ENCODE results near the gene UBE2E2. TPM values are rescaled to one million over a fixed set of nuclear protein-coding genes. Genes with fewer than 3 reads are reported as not detected.

The UBE2E2 gene
- total RNA-seq, 2 experiments from 2014 or later, result 5.7 to 7.2 TPM

DNA sequence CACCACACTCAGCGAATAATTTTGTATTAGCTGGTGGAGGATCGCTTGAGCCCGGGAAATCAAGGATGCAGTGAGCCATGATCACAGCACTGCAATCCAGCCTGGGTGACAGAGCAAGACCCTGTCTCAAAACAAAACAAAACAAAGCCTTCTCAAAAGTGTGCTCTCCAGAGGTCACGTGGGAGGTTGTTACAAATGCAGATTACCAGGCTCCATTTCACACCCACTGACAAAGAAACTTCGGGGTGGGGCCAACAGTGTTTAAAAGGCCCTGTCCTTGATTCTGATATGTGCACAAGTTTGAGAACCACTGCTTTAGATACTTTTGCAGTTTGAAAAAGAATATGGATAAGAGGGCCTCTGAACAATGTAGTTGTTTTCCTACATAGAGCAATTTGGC, 80.5 kb downstream of the UBE2E2 start:
- peaks cover 15% of the 10 kb centered on the region for H3K9me3 Mint-ChIP-seq
- POLR2A ChIA-PET, result no interaction called here
- H3K27ac Mint-ChIP-seq, result no peak overlapping the region
- no peak overlapping the region for H3K4me3 Mint-ChIP-seq
- no peak for DNase-seq
- peaks cover 3% of the 10 kb centered on the region for H3K36me3 Mint-ChIP-seq
- no peaks in the 10 kb centered on the region for H3K27me3 Mint-ChIP-seq
- H3K4me1 Mint-ChIP-seq, result no peaks in the 10 kb centered on the region
- ATAC-seq (ENCODE audit: low read depth), result no peak

GRCh38 chr3:23288286-23288685, 85.2 kb downstream of the UBE2E2 start:
- POLR2A ChIA-PET, result no interaction called here
- H3K36me3 Mint-ChIP-seq, result peaks cover 3% of the 10 kb centered on the region
- H3K9me3 Mint-ChIP-seq, result peaks cover 15% of the 10 kb centered on the region
- H3K4me3 Mint-ChIP-seq, result no peak overlapping the region
- DNase-seq, result no peak
- no peaks in the 10 kb centered on the region for H3K27me3 Mint-ChIP-seq
- no peaks in the 10 kb centered on the region for H3K4me1 Mint-ChIP-seq
- no peak for ATAC-seq (ENCODE audit: low read depth)
- no peak overlapping the region for H3K27ac Mint-ChIP-seq

DNA sequence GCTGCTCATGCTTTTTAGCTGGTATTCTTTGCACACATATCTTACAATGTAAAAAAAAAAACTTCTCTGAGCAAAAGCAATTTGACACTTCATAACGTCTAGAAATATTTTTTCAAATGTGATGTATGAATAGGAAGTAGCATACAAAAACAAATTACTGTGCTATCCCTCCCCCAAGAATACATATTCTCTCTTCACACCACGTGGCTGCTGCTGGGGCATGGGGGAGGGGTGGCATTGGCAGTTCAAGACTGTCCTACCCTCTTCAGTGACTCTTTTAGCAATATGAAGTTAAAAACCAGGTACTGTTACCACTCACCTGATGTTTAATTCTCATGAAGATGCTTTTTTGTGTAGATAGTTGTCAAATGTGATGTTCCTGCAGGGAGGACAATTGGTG, 85.6 kb downstream of the UBE2E2 start:
- Mint-ChIP-seq H3K36me3 (peaks cover 3% of the 10 kb centered on the region), H3K4me3 (no peak overlapping the region), H3K9me3 (peaks cover 15% of the 10 kb centered on the region), H3K27me3 (no peaks in the 10 kb centered on the region), H3K4me1 (no peaks in the 10 kb centered on the region), H3K27ac (no peak overlapping the region)
- ATAC-seq (ENCODE audit: low read depth) (no peak), DNase-seq (no peak)
- POLR2A ChIA-PET, result no interaction called here

DNA sequence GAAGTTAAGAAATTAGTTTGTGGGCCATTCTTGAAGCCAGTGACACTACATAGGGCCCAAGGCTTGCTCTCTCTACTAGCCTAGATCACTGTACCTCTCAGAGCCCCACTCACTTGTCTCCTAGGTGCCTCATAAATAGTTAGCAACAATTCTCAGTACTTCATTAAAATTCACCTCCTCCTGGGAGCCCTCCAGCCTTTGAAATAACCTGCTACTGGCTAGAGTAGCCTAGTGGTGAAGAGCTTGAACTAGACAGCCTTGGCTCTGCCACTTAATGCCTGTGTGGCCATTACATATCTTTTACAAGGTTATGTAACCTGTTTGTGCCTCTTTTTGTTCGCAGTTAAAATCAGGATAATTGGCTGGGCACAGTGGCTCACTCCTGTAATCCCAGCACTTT, 89.3 kb downstream of the UBE2E2 start:
- no peaks in the 10 kb centered on the region for H3K27me3 Mint-ChIP-seq
- no peak overlapping the region for H3K4me3 Mint-ChIP-seq
- H3K27ac Mint-ChIP-seq, result no peak overlapping the region
- H3K4me1 Mint-ChIP-seq, result no peaks in the 10 kb centered on the region
- peaks cover 6% of the 10 kb centered on the region for H3K9me3 Mint-ChIP-seq
- no peak for ATAC-seq (ENCODE audit: low read depth)
- peaks cover 3% of the 10 kb centered on the region for H3K36me3 Mint-ChIP-seq
- no peak for DNase-seq
- POLR2A ChIA-PET, result no interaction called here

DNA sequence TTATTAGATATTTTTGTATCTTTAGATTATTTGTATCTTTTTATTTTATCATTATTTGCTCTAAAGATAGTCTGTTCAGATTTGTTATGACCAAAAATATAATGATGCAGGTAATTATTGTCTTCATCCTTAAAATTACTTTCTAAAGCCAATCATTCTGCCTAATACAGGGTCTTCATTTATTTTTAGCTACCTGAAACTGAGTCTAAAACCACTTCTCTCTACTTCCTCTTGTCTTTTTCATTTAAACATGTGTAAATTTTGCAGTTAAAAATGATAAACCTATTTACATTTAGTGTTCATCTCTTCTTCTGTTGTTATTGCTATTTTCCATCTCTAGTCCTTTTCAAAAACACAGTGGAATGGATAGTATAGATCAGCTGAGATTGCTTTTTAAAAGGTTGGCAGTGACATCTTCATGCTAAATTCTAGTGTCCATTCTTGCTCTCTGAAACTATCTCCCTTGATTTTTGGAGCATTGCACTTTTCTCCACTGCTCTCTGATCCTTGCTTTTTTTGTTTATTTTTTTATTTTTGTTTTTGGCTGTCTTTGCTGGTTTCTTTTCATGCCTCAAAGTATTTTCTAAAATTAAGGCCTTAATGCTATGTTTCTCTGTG, 91.8 kb downstream of the UBE2E2 start:
- no peak overlapping the region for H3K4me3 Mint-ChIP-seq
- H3K4me1 Mint-ChIP-seq, result no peaks in the 10 kb centered on the region
- no peaks in the 10 kb centered on the region for H3K27me3 Mint-ChIP-seq
- H3K27ac Mint-ChIP-seq, result no peak overlapping the region
- POLR2A ChIA-PET, result no interaction called here
- peaks cover 1% of the 10 kb centered on the region for H3K36me3 Mint-ChIP-seq
- DNase-seq (no peak), ATAC-seq (ENCODE audit: low read depth) (no peak)
- H3K9me3 Mint-ChIP-seq, result peaks cover 6% of the 10 kb centered on the region

- Mint-ChIP-seq H3K4me1 (no peaks in the 10 kb centered on the region), H3K27me3 (no peaks in the 10 kb centered on the region), H3K4me3 (no peak overlapping the region), H3K9me3 (peaks cover 8% of the 10 kb centered on the region), H3K36me3 (no peaks in the 10 kb centered on the region), H3K27ac (no peak overlapping the region)
- DNase-seq, result no peak
- ATAC-seq (ENCODE audit: low read depth), result no peak
- POLR2A ChIA-PET, result no interaction called here
Observed at GRCh38 chr3:23301819-23302218, 98.7 kb downstream of the UBE2E2 start.

- POLR2A ChIA-PET, result no interaction called here
- Mint-ChIP-seq H3K4me1 (no peaks in the 10 kb centered on the region), H3K36me3 (no peaks in the 10 kb centered on the region), H3K4me3 (no peak overlapping the region), H3K9me3 (peaks cover 7% of the 10 kb centered on the region), H3K27ac (no peak overlapping the region), H3K27me3 (no peaks in the 10 kb centered on the region)
- ATAC-seq (ENCODE audit: low read depth) (no peak), DNase-seq (no peak)
Observed at GRCh38 chr3:23302271-23302670, 99.1 kb downstream of the UBE2E2 start.

GRCh38 chr3:23303601-23304217, 100.6 kb downstream of the UBE2E2 start:
- H3K4me3 Mint-ChIP-seq, result no peak overlapping the region
- DNase-seq (no peak), ATAC-seq (ENCODE audit: low read depth) (no peak)
- no peak overlapping the region for H3K27ac Mint-ChIP-seq
- no peaks in the 10 kb centered on the region for H3K36me3 Mint-ChIP-seq
- peaks cover 7% of the 10 kb centered on the region for H3K9me3 Mint-ChIP-seq
- no peaks in the 10 kb centered on the region for H3K4me1 Mint-ChIP-seq
- H3K27me3 Mint-ChIP-seq, result no peaks in the 10 kb centered on the region
- POLR2A ChIA-PET, result no interaction called here

DNA sequence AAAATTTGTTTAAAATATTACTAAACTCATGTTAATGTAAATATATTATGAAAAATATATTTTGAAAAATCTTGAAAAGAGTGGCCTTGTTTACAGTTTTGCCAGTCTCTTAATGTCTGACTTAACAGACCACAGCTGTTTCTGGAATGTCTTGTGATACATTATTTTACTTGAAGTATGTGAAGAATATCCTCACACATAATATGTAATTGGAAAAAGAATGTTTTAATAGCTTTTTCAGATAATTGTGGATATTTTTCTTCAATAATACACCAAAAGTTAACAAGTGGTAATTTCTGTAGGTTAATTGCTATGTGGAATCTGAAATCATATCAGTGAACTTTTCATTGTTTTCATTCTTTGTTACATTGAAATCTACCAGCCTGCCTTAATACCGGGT, 101.3 kb downstream of the UBE2E2 start:
- Mint-ChIP-seq H3K4me1 (no peaks in the 10 kb centered on the region), H3K27ac (no peak overlapping the region), H3K36me3 (no peaks in the 10 kb centered on the region), H3K4me3 (no peak overlapping the region), H3K27me3 (no peaks in the 10 kb centered on the region), H3K9me3 (peaks cover 4% of the 10 kb centered on the region)
- no peak for DNase-seq
- POLR2A ChIA-PET, result no interaction called here
- ATAC-seq (ENCODE audit: low read depth), result no peak

- Mint-ChIP-seq H3K4me1 (no peaks in the 10 kb centered on the region), H3K4me3 (no peak overlapping the region), H3K9me3 (peaks cover 2% of the 10 kb centered on the region), H3K36me3 (peaks cover 8% of the 10 kb centered on the region), H3K27me3 (no peaks in the 10 kb centered on the region), H3K27ac (no peak overlapping the region)
- no peak for DNase-seq
- POLR2A ChIA-PET, result no interaction called here
- no peak for ATAC-seq (ENCODE audit: low read depth)
Observed at GRCh38 chr3:23308986-23309625, 106.0 kb downstream of the UBE2E2 start.

- Mint-ChIP-seq H3K4me1 (peaks cover 1% of the 10 kb centered on the region), H3K27me3 (no peaks in the 10 kb centered on the region), H3K9me3 (peaks cover 6% of the 10 kb centered on the region), H3K4me3 (no peak overlapping the region), H3K27ac (no peak overlapping the region), H3K36me3 (peaks cover 15% of the 10 kb centered on the region)
- DNase-seq, result no peak
- POLR2A ChIA-PET, result no interaction called here
- ATAC-seq (ENCODE audit: low read depth), result no peak
Observed at GRCh38 chr3:23312866-23313265, 109.7 kb downstream of the UBE2E2 start.

GRCh38 chr3:23314981-23315762, 112.0 kb downstream of the UBE2E2 start:
- POLR2A ChIA-PET, result no interaction called here
- no peak overlapping the region for H3K27ac Mint-ChIP-seq

GRCh38 chr3:23316924-23317323, 113.8 kb downstream of the UBE2E2 start:
- no peak overlapping the region for H3K4me3 Mint-ChIP-seq
- H3K27me3 Mint-ChIP-seq, result no peaks in the 10 kb centered on the region
- H3K27ac Mint-ChIP-seq, result no peak overlapping the region
- DNase-seq (no peak), ATAC-seq (ENCODE audit: low read depth) (no peak)
- POLR2A ChIA-PET, result no interaction called here
- H3K9me3 Mint-ChIP-seq, result peaks cover 10% of the 10 kb centered on the region
- peaks cover 13% of the 10 kb centered on the region for H3K36me3 Mint-ChIP-seq
- H3K4me1 Mint-ChIP-seq, result peaks cover 2% of the 10 kb centered on the region

More at GRCh38 chr3:23314981-23315762, 112.0 kb downstream of the UBE2E2 start:
- Mint-ChIP-seq H3K4me3 (no peak overlapping the region), H3K4me1 (peaks cover 2% of the 10 kb centered on the region), H3K36me3 (peaks cover 19% of the 10 kb centered on the region), H3K27me3 (no peaks in the 10 kb centered on the region), H3K9me3 (peaks cover 10% of the 10 kb centered on the region)
- ATAC-seq (ENCODE audit: low read depth) (no peak), DNase-seq (no peak)

Data from activated naive CD8-positive, alpha-beta T cell treated with anti-CD3 and anti-CD28 coated beads, Interleukin-2, amount 10 ng/mL, durations not matched to agents 7 days and 5 days (primary cell).